ENCODE results near the gene COMMD2. TPM values are rescaled to one million over a fixed set of nuclear protein-coding genes. Genes with fewer than 3 reads are reported as not detected.

The COMMD2 gene
- total RNA-seq, 2 experiments from 2014 or later = 35.5 to 38.9 TPM

DNA sequence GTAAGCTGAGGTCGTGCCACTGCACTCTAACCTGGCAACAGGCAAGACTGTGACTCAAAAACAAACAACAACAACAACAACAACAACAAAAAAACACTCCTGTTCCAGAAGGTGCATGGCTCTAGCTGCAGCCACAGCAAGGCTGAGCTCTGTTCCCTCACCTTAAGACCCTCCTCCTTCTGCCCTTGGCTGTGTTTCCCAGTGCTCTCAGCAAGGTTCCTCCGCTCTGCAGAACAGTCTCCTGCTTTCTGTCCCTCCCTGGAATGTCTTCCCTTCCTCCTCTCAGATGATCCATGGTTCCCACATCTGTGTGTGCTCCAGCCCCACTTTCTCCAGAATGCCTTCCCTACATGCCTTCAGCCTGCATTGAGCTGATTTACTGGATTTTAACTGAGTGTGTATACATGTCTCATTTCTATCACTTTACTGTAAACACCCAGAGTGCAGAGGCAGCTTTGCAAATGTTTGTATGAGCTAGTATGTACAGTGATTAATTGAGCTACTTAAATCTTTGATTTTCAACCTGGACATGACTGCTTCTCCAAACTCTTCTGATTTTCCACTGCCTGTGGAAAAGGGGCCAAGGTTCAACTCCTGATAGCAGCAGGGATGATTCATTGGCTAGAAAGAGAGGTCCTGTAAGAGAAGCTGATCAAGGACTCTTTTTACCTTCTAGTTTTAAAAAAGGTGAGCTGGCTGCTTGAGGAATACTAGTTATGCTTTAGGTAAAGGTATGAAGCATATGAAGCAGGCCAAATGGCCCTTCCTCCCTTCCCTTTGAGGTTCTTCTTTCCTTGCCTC is 25.3 kb upstream of the COMMD2 start:
- Mint-ChIP-seq H3K4me3 (no peak overlapping the region), H3K9me3 (ENCODE audit: low read depth) (no peaks in the 10 kb centered on the region), H3K36me3 (no peaks in the 10 kb centered on the region), H3K4me1 (no peaks in the 10 kb centered on the region), H3K27ac (no peak overlapping the region), H3K27me3 (peaks cover 3% of the 10 kb centered on the region)
- DNase-seq = no peak
- CTCF ChIA-PET = interaction anchor here (0.7 to 2.0 kb wide), 3 partner anchors 29 to 209 kb away, joined by 3 to 7 read pairs (median 3); no protein-coding TSS in a partner anchor
- ATAC-seq = no peak

DNA sequence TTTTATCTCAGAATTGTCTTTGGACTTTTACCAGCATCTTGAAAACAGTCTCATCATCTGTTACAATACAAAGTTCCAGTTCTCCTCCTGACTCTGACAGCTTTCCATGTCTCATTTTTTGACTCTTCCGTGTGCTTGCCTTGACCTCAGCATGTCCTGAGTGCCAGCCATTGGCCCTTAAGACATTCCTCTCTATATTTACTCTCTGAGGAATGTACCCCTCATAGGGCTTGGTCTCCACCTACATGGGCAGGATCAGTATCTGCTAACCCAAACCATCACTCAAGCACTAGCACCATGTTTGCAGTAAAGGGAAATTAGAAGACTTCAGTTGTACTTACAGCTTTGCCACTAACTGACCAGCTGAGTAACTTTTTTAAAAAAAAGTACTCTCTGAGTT is 23.9 kb upstream of the COMMD2 start:
- Mint-ChIP-seq H3K27me3 (peaks cover 7% of the 10 kb centered on the region), H3K9me3 (ENCODE audit: low read depth) (no peaks in the 10 kb centered on the region), H3K27ac (no peak overlapping the region), H3K36me3 (no peaks in the 10 kb centered on the region), H3K4me1 (no peaks in the 10 kb centered on the region), H3K4me3 (no peak overlapping the region)
- DNase-seq = no peak
- CTCF ChIA-PET = interaction anchor here (0.9 to 1.4 kb wide), 4 partner anchors 9 to 208 kb away, joined by 3 to 5 read pairs (median 4); no protein-coding TSS in a partner anchor
- ATAC-seq = no peak

DNA sequence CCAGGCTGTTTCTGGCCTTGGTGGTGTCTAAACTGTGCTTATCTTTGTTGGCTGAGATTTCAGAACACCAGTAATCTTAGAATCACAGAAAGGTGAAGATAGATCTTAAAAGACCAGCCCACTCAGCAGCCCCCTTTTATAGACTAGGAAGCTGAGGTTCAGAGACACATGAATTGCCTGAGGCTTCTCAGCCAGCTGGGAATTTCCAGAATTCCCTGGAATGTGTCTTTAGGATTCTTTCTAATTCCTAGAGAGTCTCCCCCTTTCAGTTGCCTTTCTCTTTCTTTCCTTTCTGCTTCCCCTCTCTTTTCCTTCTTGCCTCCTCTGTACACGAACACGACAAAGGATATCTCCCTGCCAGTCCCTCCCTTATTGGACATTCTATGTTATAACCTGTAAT is 20.6 kb upstream of the COMMD2 start:
- Mint-ChIP-seq H3K27me3 (peaks cover 14% of the 10 kb centered on the region), H3K27ac (no peak overlapping the region), H3K4me3 (no peak overlapping the region), H3K4me1 (no peaks in the 10 kb centered on the region), H3K36me3 (no peaks in the 10 kb centered on the region), H3K9me3 (ENCODE audit: low read depth) (no peaks in the 10 kb centered on the region)
- ATAC-seq (no peak), DNase-seq (no peak)
- CTCF ChIA-PET = interaction anchor here (0.9 to 5.4 kb wide), 9 partner anchors 11 to 454 kb away, joined by 3 to 30 read pairs (median 7); no protein-coding TSS in a partner anchor

DNA sequence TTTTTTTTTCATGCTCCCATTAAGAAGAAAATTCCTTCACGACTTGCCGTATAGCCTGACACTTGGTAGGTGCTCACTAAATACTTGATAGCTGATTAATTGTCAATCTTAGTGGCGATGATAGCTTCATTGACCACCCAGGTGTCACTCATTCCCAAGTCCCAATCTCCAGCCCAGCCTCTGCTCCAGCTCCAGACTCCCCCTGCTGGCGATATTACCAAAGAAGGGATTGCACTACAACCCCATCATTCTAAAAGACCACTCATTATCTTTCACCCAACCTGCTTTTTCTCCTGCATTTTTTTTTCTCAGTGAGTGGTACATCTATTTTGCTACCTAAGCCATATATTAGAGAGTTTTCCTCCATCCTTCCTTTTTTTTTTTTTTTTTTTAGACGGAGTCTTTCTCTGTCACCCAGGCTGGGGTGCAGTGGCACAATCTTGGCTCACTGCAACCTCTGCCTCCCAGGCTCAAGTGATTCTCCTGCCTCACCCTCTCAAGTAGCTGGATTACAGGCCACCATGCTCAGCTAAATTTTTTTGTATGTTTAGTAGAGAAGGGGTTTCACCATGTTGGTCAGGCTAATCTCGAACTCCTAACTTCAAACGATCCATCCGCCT is 19.5 kb upstream of the COMMD2 start:
- Mint-ChIP-seq H3K27me3 (peaks cover 21% of the 10 kb centered on the region), H3K27ac (no peak overlapping the region), H3K9me3 (ENCODE audit: low read depth) (no peaks in the 10 kb centered on the region), H3K36me3 (no peaks in the 10 kb centered on the region), H3K4me1 (no peaks in the 10 kb centered on the region), H3K4me3 (no peak overlapping the region)
- CTCF ChIA-PET = interaction anchor here (0.7 to 5.4 kb wide), 25 partner anchors 10 to 703 kb away, joined by 3 to 30 read pairs (median 5); partner anchors contain the start of genes ANKUB1 and COMMD2
- peak; percentile 51 for DNase-seq
- ATAC-seq = no peak

DNA sequence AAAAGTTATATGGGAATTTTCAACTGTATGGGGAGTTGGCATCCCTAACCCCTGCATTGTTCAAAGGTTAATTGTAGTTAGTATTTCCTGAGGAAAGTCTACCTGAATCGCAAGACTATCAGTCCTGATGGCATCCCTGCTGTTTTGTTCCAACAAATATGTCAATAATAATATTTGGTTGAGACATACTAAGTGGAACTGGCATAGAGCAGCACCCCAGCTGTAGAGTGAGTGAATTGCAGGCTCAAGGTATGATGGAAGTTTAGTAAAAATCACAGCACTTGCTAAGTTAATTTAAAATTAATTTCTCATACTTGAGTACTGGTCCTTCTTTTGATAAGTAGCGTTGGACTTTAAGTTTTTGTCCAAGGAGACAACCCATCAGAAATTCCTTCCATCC is 18.0 kb upstream of the COMMD2 start:
- DNase-seq = no peak
- no peaks in the 10 kb centered on the region for H3K36me3 Mint-ChIP-seq
- H3K4me1 Mint-ChIP-seq = no peaks in the 10 kb centered on the region
- H3K4me3 Mint-ChIP-seq = no peak overlapping the region
- no peak overlapping the region for H3K27ac Mint-ChIP-seq
- H3K9me3 Mint-ChIP-seq (ENCODE audit: low read depth) = no peaks in the 10 kb centered on the region
- CTCF ChIA-PET = interaction anchor here (0.5 to 5.4 kb wide), 14 partner anchors 9 to 281 kb away, joined by 3 to 30 read pairs (median 8); partner anchors contain the start of gene COMMD2
- peaks cover 33% of the 10 kb centered on the region for H3K27me3 Mint-ChIP-seq
- no peak for ATAC-seq

DNA sequence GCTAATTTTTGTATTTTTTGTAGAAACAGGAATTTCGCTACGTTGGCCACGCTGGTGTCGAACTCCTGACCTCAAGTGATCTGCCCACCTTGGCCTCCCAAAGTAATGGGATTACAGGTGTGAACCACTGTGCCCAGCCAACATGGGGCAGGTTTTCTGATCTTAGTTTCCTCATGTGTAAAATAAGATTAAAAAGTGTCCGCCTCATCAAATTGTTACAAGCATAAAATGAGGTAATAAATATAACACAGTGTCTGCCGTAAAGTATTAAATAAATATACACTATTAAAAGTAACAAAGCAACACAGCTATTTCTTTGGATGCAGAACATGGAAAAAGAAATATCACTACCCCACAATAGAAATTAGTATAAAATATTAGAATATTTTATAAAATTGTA is 16.4 kb upstream of the COMMD2 start:
- Mint-ChIP-seq H3K36me3 (no peaks in the 10 kb centered on the region), H3K4me1 (no peaks in the 10 kb centered on the region), H3K27ac (no peak overlapping the region), H3K4me3 (no peak overlapping the region), H3K9me3 (ENCODE audit: low read depth) (no peaks in the 10 kb centered on the region), H3K27me3 (peaks cover 41% of the 10 kb centered on the region)
- CTCF ChIA-PET = interaction anchor here (1.1 to 4.7 kb wide), 2 partner anchors 40 to 200 kb away, joined by 3 to 34 read pairs; no protein-coding TSS in a partner anchor
- no peak for ATAC-seq
- no peak for DNase-seq

DNA sequence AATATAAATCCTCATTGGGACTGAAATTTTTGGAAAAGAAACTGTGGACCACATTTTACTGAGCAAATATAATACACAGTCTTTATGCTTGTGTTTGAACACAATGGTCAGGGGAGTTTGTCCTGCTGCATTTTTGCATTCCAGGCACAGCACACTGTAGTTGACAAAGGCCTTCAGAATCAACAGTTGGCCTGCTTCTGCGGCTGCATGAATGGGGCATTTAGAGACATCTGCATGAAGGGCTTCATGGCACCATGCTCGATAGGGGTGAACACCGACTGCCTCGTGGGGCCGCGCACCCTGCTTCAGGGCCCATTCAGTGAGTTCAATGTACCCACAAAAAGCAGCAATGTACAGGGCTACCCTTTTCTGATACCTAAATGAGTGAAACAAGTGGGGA is 15.4 kb upstream of the COMMD2 start:
- peaks cover 41% of the 10 kb centered on the region for H3K27me3 Mint-ChIP-seq
- CTCF ChIA-PET = interaction anchor here (0.7 to 4.7 kb wide), 6 partner anchors 8 to 273 kb away, joined by 3 to 34 read pairs (median 4); partner anchors contain the start of gene COMMD2

DNA sequence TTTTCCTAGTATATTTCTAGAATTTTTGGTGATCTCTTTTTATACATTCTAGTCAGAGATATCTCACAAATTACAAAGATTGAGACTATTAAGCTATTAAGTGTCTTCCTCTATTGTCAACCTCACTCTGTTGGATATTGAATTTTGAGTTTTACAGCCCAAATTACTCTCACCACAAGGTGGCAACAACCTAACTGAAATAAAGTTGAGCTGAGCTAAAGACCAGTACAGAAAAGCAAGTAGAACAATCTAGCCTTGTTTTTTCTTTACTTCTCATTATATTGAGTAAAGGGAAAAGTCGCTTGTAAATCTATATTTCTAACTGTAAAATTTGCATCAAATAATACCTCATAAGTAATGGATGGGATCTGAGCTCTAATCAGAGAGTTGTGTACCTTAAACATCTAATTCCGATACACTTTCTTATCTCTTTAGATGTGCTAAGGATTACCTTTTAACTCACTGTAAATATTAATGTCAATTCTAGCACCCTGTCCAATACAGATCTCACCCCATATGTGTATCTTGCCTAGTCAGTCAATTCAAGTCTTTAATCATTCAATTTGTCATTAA is 13.6 kb upstream of the COMMD2 start:
- no peak overlapping the region for H3K27ac Mint-ChIP-seq
- H3K36me3 Mint-ChIP-seq = no peaks in the 10 kb centered on the region
- peaks cover 35% of the 10 kb centered on the region for H3K27me3 Mint-ChIP-seq
- CTCF ChIA-PET = interaction anchor here (1.0 to 4.7 kb wide), 5 partner anchors 10 to 235 kb away, joined by 3 to 34 read pairs (median 4); partner anchors contain the start of genes COMMD2 and WWTR1
- DNase-seq = no peak
- no peaks in the 10 kb centered on the region for H3K4me1 Mint-ChIP-seq
- no peak overlapping the region for H3K4me3 Mint-ChIP-seq
- no peaks in the 10 kb centered on the region for H3K9me3 Mint-ChIP-seq (ENCODE audit: low read depth)
- no peak for ATAC-seq

More for the DNA sequence above, 15.4 kb upstream of the COMMD2 start:
- H3K9me3 Mint-ChIP-seq (ENCODE audit: low read depth) = no peaks in the 10 kb centered on the region
- H3K4me1 Mint-ChIP-seq = no peaks in the 10 kb centered on the region
- H3K27ac Mint-ChIP-seq = no peak overlapping the region
- no peaks in the 10 kb centered on the region for H3K36me3 Mint-ChIP-seq
- ATAC-seq (no peak), DNase-seq (no peak)
- H3K4me3 Mint-ChIP-seq = no peak overlapping the region

DNA sequence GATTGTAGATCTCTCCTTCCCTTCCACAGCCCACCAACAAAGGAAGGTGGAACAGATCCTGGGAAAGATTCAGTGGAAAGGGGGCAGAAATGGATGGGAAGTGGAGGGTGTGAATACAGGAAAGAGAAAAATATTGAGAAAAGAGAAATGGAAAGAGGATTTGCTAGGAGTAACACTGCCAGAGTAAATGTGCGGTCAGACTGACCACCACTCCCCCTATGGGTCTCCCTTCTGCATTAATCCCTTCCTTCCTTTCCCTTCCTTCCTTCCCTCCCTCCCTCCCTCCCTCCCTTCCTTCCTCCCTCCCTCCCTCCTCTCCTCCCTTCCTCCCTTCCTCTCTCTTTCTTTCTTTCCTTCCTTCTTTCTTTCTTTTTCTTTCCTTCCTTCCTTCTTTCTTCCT is 12.0 kb upstream of the COMMD2 start:
- Mint-ChIP-seq H3K9me3 (ENCODE audit: low read depth) (no peaks in the 10 kb centered on the region), H3K27ac (no peak overlapping the region), H3K27me3 (peaks cover 37% of the 10 kb centered on the region), H3K4me3 (no peak overlapping the region), H3K4me1 (no peaks in the 10 kb centered on the region), H3K36me3 (no peaks in the 10 kb centered on the region)
- ATAC-seq (no peak), DNase-seq (no peak)
- CTCF ChIA-PET = interaction anchor here (1.1 kb wide), 1 partner anchor 9 kb away, joined by 3 read pairs; no protein-coding TSS in a partner anchor

DNA sequence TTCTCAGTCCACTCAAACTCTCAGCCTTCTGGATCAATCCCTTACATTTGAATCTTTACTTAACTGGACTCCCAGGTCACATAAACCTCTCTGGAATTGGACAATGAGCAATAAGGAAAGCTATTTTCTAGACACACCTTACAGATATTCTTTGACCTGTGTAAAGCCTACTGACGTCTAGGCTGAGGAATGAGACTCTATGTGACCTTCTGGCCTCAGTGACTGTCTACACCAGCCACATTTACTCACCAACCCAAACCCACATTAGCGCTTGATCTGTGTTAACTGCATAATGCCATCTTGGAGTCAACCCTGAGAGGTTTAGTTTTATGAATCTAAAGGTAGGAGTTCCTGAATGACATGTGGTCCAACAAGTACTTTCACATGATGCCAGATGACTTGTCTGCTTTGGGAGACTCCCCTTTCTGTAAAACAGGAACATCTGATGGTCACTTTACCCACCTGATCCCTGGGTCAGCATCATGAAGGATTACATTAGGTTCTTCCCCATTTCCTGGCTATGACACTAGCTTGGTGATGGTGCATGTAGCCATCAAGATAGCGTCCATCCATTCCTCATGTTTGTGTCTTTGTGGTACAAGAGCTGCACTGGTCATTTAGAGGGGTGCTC is 11.4 kb upstream of the COMMD2 start:
- Mint-ChIP-seq H3K9me3 (ENCODE audit: low read depth) (no peaks in the 10 kb centered on the region), H3K4me3 (no peak overlapping the region), H3K4me1 (no peaks in the 10 kb centered on the region), H3K27me3 (peaks cover 34% of the 10 kb centered on the region), H3K36me3 (no peaks in the 10 kb centered on the region), H3K27ac (no peak overlapping the region)
- DNase-seq (no peak), ATAC-seq (no peak)
- CTCF ChIA-PET = interaction anchor here (0.7 to 4.7 kb wide), 2 partner anchors 8 to 45 kb away, joined by 3 to 23 read pairs; no protein-coding TSS in a partner anchor

DNA sequence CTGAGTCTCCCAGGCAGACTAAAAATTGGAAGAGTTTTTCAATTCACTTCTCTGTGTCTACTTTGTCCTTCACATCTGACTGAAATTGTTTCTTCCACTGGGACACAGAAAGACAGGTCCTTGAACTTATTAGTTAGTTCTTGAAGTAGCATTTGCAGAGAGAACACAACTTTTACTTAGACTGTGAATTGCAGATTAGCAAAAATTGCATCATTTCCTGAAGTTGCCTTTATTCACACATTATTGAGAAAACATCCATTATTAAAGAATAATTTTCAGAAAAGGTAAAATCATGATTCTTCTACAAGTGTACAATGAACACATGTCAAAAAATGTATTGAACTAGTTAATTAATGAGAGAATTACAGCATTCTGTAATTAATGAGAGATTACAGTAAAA is 1.4 kb upstream of the COMMD2 start:
- ATAC-seq = no peak
- peaks cover 26% of the 10 kb centered on the region for H3K4me1 Mint-ChIP-seq
- DNase-seq = no peak
- peaks cover 11% of the 10 kb centered on the region for H3K36me3 Mint-ChIP-seq
- H3K27me3 Mint-ChIP-seq = no peaks in the 10 kb centered on the region
- H3K4me3 Mint-ChIP-seq = peak overlapping the region; percentile 96
- CTCF ChIA-PET = interaction anchor here (3.4 kb wide), 1 partner anchor 55 kb away, joined by 18 read pairs; no protein-coding TSS in a partner anchor
- H3K27ac Mint-ChIP-seq = no peak overlapping the region
- no peaks in the 10 kb centered on the region for H3K9me3 Mint-ChIP-seq (ENCODE audit: low read depth)

DNA sequence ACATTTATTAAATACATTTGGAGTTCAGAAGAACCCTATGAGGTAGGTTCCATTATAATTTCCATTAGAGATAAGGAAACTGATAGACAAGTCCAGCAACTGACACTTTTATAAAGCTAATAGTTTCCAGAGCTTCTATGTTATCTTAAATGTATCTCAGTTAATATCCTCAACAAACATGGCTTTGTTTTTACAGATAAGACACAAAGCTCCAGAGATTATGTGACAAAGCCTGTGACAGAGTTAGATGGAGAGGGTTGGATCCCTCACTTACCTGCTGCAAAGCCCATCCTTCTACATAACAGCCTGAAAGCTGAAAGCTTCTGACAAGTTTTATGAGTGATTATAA is 473 bp upstream of the COMMD2 start:
- peak overlapping the region; percentile 91 for H3K27ac Mint-ChIP-seq
- peak overlapping the region; percentile 96 for H3K4me3 Mint-ChIP-seq
- ATAC-seq (no peak), DNase-seq (no peak)
- CTCF ChIA-PET = interaction anchor here (0.7 to 3.4 kb wide), 11 partner anchors 10 to 258 kb away, joined by 3 to 18 read pairs (median 4); no protein-coding TSS in a partner anchor
- H3K4me1 Mint-ChIP-seq = peaks cover 28% of the 10 kb centered on the region
- no peaks in the 10 kb centered on the region for H3K27me3 Mint-ChIP-seq
- peaks cover 21% of the 10 kb centered on the region for H3K36me3 Mint-ChIP-seq
- no peaks in the 10 kb centered on the region for H3K9me3 Mint-ChIP-seq (ENCODE audit: low read depth)

DNA sequence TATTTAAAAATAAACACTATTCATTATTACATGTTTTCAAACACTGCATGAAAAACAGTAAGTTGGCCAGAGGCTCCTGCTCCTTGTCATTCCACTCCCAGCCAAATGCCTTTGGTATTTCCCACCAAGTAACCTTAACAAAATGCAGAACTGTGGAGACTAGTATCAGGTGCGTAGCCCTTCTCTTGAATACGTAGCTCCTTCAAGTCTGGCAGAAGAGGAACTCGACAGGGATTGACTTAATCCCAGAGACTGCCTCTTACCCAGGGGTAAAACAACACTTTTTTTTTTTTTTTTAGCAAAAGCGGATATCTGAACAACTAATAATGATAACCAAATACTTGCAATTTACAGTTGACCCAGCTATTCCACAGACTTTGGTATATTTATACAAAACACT is 738 bp downstream of the COMMD2 start:
- CTCF ChIA-PET = interaction anchor here (0.7 to 3.4 kb wide), 15 partner anchors 9 to 257 kb away, joined by 3 to 18 read pairs (median 4); partner anchors contain the start of gene WWTR1
- Mint-ChIP-seq H3K4me3 (peak overlapping the region; percentile 96), H3K9me3 (ENCODE audit: low read depth) (no peaks in the 10 kb centered on the region), H3K4me1 (peaks cover 28% of the 10 kb centered on the region), H3K27me3 (no peaks in the 10 kb centered on the region), H3K27ac (peak overlapping the region; percentile 91), H3K36me3 (peaks cover 31% of the 10 kb centered on the region)
- ATAC-seq (no peak), DNase-seq (no peak)

All from activated CD8-positive, alpha-beta memory T cell treated with anti-CD3 and anti-CD28 coated beads, Interleukin-2, amount 10 ng/mL, durations not matched to agents 7 days and 5 days (primary cell).